ENCODE results near the gene PGBD1.

PGBD1 gene

GRCh38 chr6:28266563-28266961 lies 14.8 kb upstream of the PGBD1 start:
- H3K4me2 ChIP-seq (ENCODE audit: low read length, poor library complexity, severe bottlenecking), result peak overlapping the region; percentile 60
- no peak overlapping the region for H4K91ac ChIP-seq (ENCODE audit: low read length)
- H3K18ac ChIP-seq (ENCODE audit: low read depth in 1 of 2, low read length in 2 of 2), result no peak overlapping the region
- no peak overlapping the region for H3K4ac ChIP-seq (ENCODE audit: low read depth in 1 of 2, low read length in 2 of 2)
- H3K4me1 ChIP-seq (ENCODE audit: control insufficient read depth, insufficient read depth, low read depth, low read length), result peaks cover 3% of the 10 kb centered on the region
- peak overlapping the region; percentile 97 for H3K9ac ChIP-seq (ENCODE audit: low read length)
- no peak overlapping the region for H4K8ac ChIP-seq (ENCODE audit: low read length)
- no peaks in the 10 kb centered on the region for H3K27me3 ChIP-seq (ENCODE audit: control insufficient read depth in 1 of 2, insufficient read depth in 1 of 2, low read length in 2 of 2)
- WGBS, result 20% methylated on average over 4 of the region's 5 CpGs
- H3K79me1 ChIP-seq (replicated peaks; ENCODE audit: low read length, poor library complexity, severe bottlenecking), result peaks cover 11% of the 10 kb centered on the region
- no peak overlapping the region for H2BK5ac ChIP-seq (ENCODE audit: low read depth, low read length, poor library complexity, severe bottlenecking)
- no peak overlapping the region for H2AFZ ChIP-seq (ENCODE audit: low read depth, low read length)
- H3K36me3 ChIP-seq (ENCODE audit: control insufficient read depth in 1 of 2, insufficient read depth in 2 of 2, low read depth in 1 of 2, low read length in 2 of 2), result peaks cover 0 to under 1% of the 10 kb centered on the region in 2 experiments
- no peak overlapping the region for H2BK120ac ChIP-seq (ENCODE audit: low read depth, low read length)
- no peak overlapping the region for H2BK15ac ChIP-seq (ENCODE audit: low read depth, poor library complexity, severe bottlenecking)
- H2AK5ac ChIP-seq (ENCODE audit: low read length, severe bottlenecking), result no peak overlapping the region
- no peaks in the 10 kb centered on the region for H3K9me3 ChIP-seq (ENCODE audit: control insufficient read depth, low read length)
- no peak overlapping the region for H2BK12ac ChIP-seq (ENCODE audit: low read length in 2 of 2)
- H3K23ac ChIP-seq (ENCODE audit: low read length in 2 of 2), result no peak overlapping the region
- H3K27ac ChIP-seq (ENCODE audit: low read length, poor library complexity, severe bottlenecking), result peak overlapping the region; percentile 91
- no peak for DNase-seq
- peak overlapping the region; percentile 63 to 96 for H3K4me3 ChIP-seq (ENCODE audit: insufficient read depth in 1 of 2, low read depth in 1 of 2, low read length in 2 of 2)
- H3K14ac ChIP-seq (ENCODE audit: low read length in 2 of 2), result no peak overlapping the region

GRCh38 chr6:28266962-28267694 lies 14.2 kb upstream of the PGBD1 start, which contains the start of gene ZSCAN26:
ZSCAN26 (plus strand) TSS chr6:28267143; CDS start chr6:28271920, 4,777 bp downstream.
- no peaks in the 10 kb centered on the region for H3K27me3 ChIP-seq (ENCODE audit: control insufficient read depth in 1 of 2, insufficient read depth in 1 of 2, low read length in 2 of 2)
- peaks cover 3% of the 10 kb centered on the region for H3K4me1 ChIP-seq (ENCODE audit: control insufficient read depth, insufficient read depth, low read depth, low read length)
- H3K4me3 ChIP-seq (ENCODE audit: insufficient read depth in 1 of 2, low read depth in 1 of 2, low read length in 2 of 2), result peak within 1 kb of the TSS; percentile 63 to 96
- no peak within 1 kb of the TSS for H2BK15ac ChIP-seq (ENCODE audit: low read depth, poor library complexity, severe bottlenecking)
- peak within 1 kb of the TSS; percentile 24 for H4K8ac ChIP-seq (ENCODE audit: low read length)
- WGBS, result under 1% methylated on average over 26 of the region's 32 CpGs
- peaks cover 5 to 6% of the 10 kb centered on the region in 2 experiments for H3K36me3 ChIP-seq (ENCODE audit: control insufficient read depth in 1 of 2, insufficient read depth in 2 of 2, low read depth in 1 of 2, low read length in 2 of 2)
- H2AK5ac ChIP-seq (ENCODE audit: low read length, severe bottlenecking), result no peak within 1 kb of the TSS
- peaks cover 16% of the 10 kb centered on the region for H3K79me1 ChIP-seq (replicated peaks; ENCODE audit: low read length, poor library complexity, severe bottlenecking)
- peak within 1 kb of the TSS; percentile 5 for H4K91ac ChIP-seq (ENCODE audit: low read length)
- peak within 1 kb of the TSS in 1 of 2 experiments; percentile 57 for H2BK12ac ChIP-seq (ENCODE audit: low read length in 2 of 2)
- H3K4me2 ChIP-seq (ENCODE audit: low read length, poor library complexity, severe bottlenecking), result peak within 1 kb of the TSS; percentile 60
- H3K18ac ChIP-seq (ENCODE audit: low read depth in 1 of 2, low read length in 2 of 2), result peak within 1 kb of the TSS in 1 of 2 experiments; percentile 91
- peak within 1 kb of the TSS; percentile 3 for H2BK5ac ChIP-seq (ENCODE audit: low read depth, low read length, poor library complexity, severe bottlenecking)
- peak within 1 kb of the TSS in 1 of 2 experiments; percentile 93 for H3K23ac ChIP-seq (ENCODE audit: low read length in 2 of 2)
- H3K14ac ChIP-seq (ENCODE audit: low read length in 2 of 2), result peak within 1 kb of the TSS in 1 of 2 experiments; percentile 53
- H3K4ac ChIP-seq (ENCODE audit: low read depth in 1 of 2, low read length in 2 of 2), result peak within 1 kb of the TSS in 1 of 2 experiments; percentile 93
- peak within 1 kb of the TSS; percentile 91 for H2AFZ ChIP-seq (ENCODE audit: low read depth, low read length)
- peak; percentile 91 for DNase-seq
- H2BK120ac ChIP-seq (ENCODE audit: low read depth, low read length), result no peak within 1 kb of the TSS
- H3K9me3 ChIP-seq (ENCODE audit: control insufficient read depth, low read length), result no peaks in the 10 kb centered on the region
- H3K9ac ChIP-seq (ENCODE audit: low read length), result peak within 1 kb of the TSS; percentile 97
- H3K27ac ChIP-seq (ENCODE audit: low read length, poor library complexity, severe bottlenecking), result peak within 1 kb of the TSS; percentile 91

- Histone ChIP-seq H3K23ac (ENCODE audit: low read length in 2 of 2) (no peak overlapping the region), H3K27ac (ENCODE audit: low read length, poor library complexity, severe bottlenecking) (peak overlapping the region; percentile 91), H3K36me3 (ENCODE audit: control insufficient read depth in 1 of 2, insufficient read depth in 2 of 2, low read depth in 1 of 2, low read length in 2 of 2) (peaks cover 6 to 12% of the 10 kb centered on the region in 2 experiments), H2AK5ac (ENCODE audit: low read length, severe bottlenecking) (no peak overlapping the region), H3K4ac (ENCODE audit: low read depth in 1 of 2, low read length in 2 of 2) (no peak overlapping the region), H2BK5ac (ENCODE audit: low read depth, low read length, poor library complexity, severe bottlenecking) (no peak overlapping the region), H4K8ac (ENCODE audit: low read length) (no peak overlapping the region), H3K79me1 (replicated peaks; ENCODE audit: low read length, poor library complexity, severe bottlenecking) (peaks cover 19% of the 10 kb centered on the region), H3K14ac (ENCODE audit: low read length in 2 of 2) (no peak overlapping the region), H3K4me1 (ENCODE audit: control insufficient read depth, insufficient read depth, low read depth, low read length) (peaks cover 3% of the 10 kb centered on the region), H2BK15ac (ENCODE audit: low read depth, poor library complexity, severe bottlenecking) (no peak overlapping the region), H2BK120ac (ENCODE audit: low read depth, low read length) (no peak overlapping the region), H3K4me3 (ENCODE audit: insufficient read depth in 1 of 2, low read depth in 1 of 2, low read length in 2 of 2) (peak overlapping the region in 1 of 2 experiments; percentile 96), H3K9ac (ENCODE audit: low read length) (peak overlapping the region; percentile 97), H3K18ac (ENCODE audit: low read depth in 1 of 2, low read length in 2 of 2) (peak overlapping the region in 1 of 2 experiments; percentile 28), H2AFZ (ENCODE audit: low read depth, low read length) (no peak overlapping the region), H3K4me2 (ENCODE audit: low read length, poor library complexity, severe bottlenecking) (peak overlapping the region; percentile 60), H3K9me3 (ENCODE audit: control insufficient read depth, low read length) (no peaks in the 10 kb centered on the region), H4K91ac (ENCODE audit: low read length) (no peak overlapping the region), H3K27me3 (ENCODE audit: control insufficient read depth in 1 of 2, insufficient read depth in 1 of 2, low read length in 2 of 2) (no peaks in the 10 kb centered on the region), H2BK12ac (ENCODE audit: low read length in 2 of 2) (no peak overlapping the region)
- 0% methylated on average over 1 of the region's 1 CpG for WGBS
- DNase-seq, result no peak
Observed at GRCh38 chr6:28267695-28268059, 13.7 kb upstream of the PGBD1 start.

DNA sequence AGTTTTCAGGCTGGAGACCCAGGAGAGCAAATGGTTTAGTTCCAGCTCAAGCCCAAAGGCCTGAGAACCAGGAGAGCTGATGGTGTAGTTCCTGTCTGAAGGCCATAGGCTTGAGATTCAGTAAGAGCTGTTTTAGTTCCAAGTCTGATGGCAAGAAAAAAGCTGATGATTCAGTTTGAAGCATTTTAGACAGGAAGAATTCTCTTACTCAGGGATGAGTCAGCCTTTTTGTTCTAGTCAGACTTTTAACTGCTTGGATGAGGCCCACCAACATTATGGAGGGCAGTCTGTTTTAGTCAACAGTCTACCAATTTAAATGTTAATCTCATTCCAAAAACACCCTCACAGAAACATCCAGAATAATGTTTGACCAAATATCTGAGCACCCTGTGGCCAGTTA lies 11.9 kb upstream of the PGBD1 start:
- Histone ChIP-seq H3K4me1 (ENCODE audit: control insufficient read depth, insufficient read depth, low read depth, low read length) (peaks cover 3% of the 10 kb centered on the region), H3K36me3 (ENCODE audit: control insufficient read depth in 1 of 2, insufficient read depth in 2 of 2, low read depth in 1 of 2, low read length in 2 of 2) (peaks cover 10 to 30% of the 10 kb centered on the region in 2 experiments), H2BK12ac (ENCODE audit: low read length in 2 of 2) (no peak overlapping the region), H2AK5ac (ENCODE audit: low read length, severe bottlenecking) (no peak overlapping the region), H3K27ac (ENCODE audit: low read length, poor library complexity, severe bottlenecking) (peak overlapping the region; percentile 81), H3K4me3 (ENCODE audit: insufficient read depth in 1 of 2, low read depth in 1 of 2, low read length in 2 of 2) (no peak overlapping the region), H4K8ac (ENCODE audit: low read length) (no peak overlapping the region), H3K23ac (ENCODE audit: low read length in 2 of 2) (no peak overlapping the region), H3K79me1 (replicated peaks; ENCODE audit: low read length, poor library complexity, severe bottlenecking) (peaks cover 21% of the 10 kb centered on the region), H3K4me2 (ENCODE audit: low read length, poor library complexity, severe bottlenecking) (no peak overlapping the region), H3K9ac (ENCODE audit: low read length) (peak overlapping the region; percentile 47), H3K18ac (ENCODE audit: low read depth in 1 of 2, low read length in 2 of 2) (no peak overlapping the region), H2AFZ (ENCODE audit: low read depth, low read length) (no peak overlapping the region), H2BK5ac (ENCODE audit: low read depth, low read length, poor library complexity, severe bottlenecking) (no peak overlapping the region), H4K91ac (ENCODE audit: low read length) (no peak overlapping the region), H2BK15ac (ENCODE audit: low read depth, poor library complexity, severe bottlenecking) (no peak overlapping the region), H3K9me3 (ENCODE audit: control insufficient read depth, low read length) (no peaks in the 10 kb centered on the region), H3K4ac (ENCODE audit: low read depth in 1 of 2, low read length in 2 of 2) (no peak overlapping the region), H3K14ac (ENCODE audit: low read length in 2 of 2) (no peak overlapping the region), H2BK120ac (ENCODE audit: low read depth, low read length) (no peak overlapping the region), H3K27me3 (ENCODE audit: control insufficient read depth in 1 of 2, insufficient read depth in 1 of 2, low read length in 2 of 2) (no peaks in the 10 kb centered on the region)
- DNase-seq, result peak; percentile 85
